AG04449 (cell line): ENCODE data around the gene THEM5.

Source experiments
- CTCF ChIA-PET: fragments of 350-600 bp; formaldehyde crosslinking; extraction: SDS; loops from one replicate; lab custom pipeline; 2021; ENCODE audit warnings: antibody characterized with exemption; lab: Yijun Ruan, JAX
- POLR2A ChIA-PET: fragments of 400-600, 350-600 bp; formaldehyde crosslinking; extraction: SDS; loops from one replicate; lab custom pipeline; 2020; ENCODE audit warnings: antibody characterized with exemption, inconsistent platforms; lab: Yijun Ruan, JAX
- DNase-seq: peaks from one replicate; pipeline ENCODE4 v3.0.0-alpha.2; 2010; ENCODE audit warnings: low read depth, low spot score
- H3K4me3 ChIP-seq: 2 replicates; pipeline ENCODE4 v1.5.1; 2011; ENCODE audit warnings: low read depth, mild to moderate bottlenecking, control low read depth, low read length
- CTCF ChIP-seq: IDR thresholded peaks from one replicate; pipeline ENCODE4 v1.5.1; 2011; ENCODE audit warnings: mild to moderate bottlenecking, moderate library complexity, low read length, control low read depth, inconsistent platforms; ENCODE audit not compliant: insufficient read depth; ENCODE audit errors: missing control alignments

THEM5 gene

GRCh38 chr1:151814971-151815545 is 38.5 kb downstream of the THEM5 start:
- ChIA-PET POLR2A (no interaction called here), CTCF (no interaction called here)
- DNase-seq, result no peak
- TF ChIP-seq CTCF, result no peak
- no peak overlapping the region for H3K4me3 ChIP-seq

GRCh38 chr1:151814426-151814825 is 39.1 kb downstream of the THEM5 start:
- ChIA-PET CTCF (no interaction called here), POLR2A (no interaction called here)
- no peak overlapping the region for H3K4me3 ChIP-seq
- DNase-seq, result no peak
- no peak for TF ChIP-seq CTCF

- DNase-seq, result no peak
- ChIA-PET POLR2A (no interaction called here), CTCF (no interaction called here)
- no peak overlapping the region for H3K4me3 ChIP-seq
- no peak for TF ChIP-seq CTCF
Measured at GRCh38 chr1:151813271-151813977, 40.1 kb downstream of the THEM5 start.

- no peak for TF ChIP-seq CTCF
- ChIA-PET CTCF (interaction anchor here (1.0 to 1.4 kb wide), 2 partner anchors 11 to 31 kb away, joined by 3 read pairs; no protein-coding TSS in a partner anchor), POLR2A (no interaction called here)
- no peak for DNase-seq
- no peak overlapping the region for H3K4me3 ChIP-seq
Measured at GRCh38 chr1:151811181-151811580, 42.3 kb downstream of the THEM5 start.

- no peak for DNase-seq
- no peak for TF ChIP-seq CTCF
- no peak overlapping the region for H3K4me3 ChIP-seq
- ChIA-PET POLR2A (no interaction called here), CTCF (no interaction called here)
Measured at GRCh38 chr1:151809985-151810556, 43.4 kb downstream of the THEM5 start.

- DNase-seq, result no peak
- CTCF ChIA-PET, result no interaction called here
Measured at GRCh38 chr1:151809290-151809984, 44.1 kb downstream of the THEM5 start.

More at GRCh38 chr1:151809290-151809984, 44.1 kb downstream of the THEM5 start:
- POLR2A ChIA-PET, result no interaction called here
- H3K4me3 ChIP-seq, result no peak overlapping the region
- no peak for TF ChIP-seq CTCF
